Testis (tissue), 2 donors: ENCODE data around the gene TRIM15.

Experiments used
- CTCF ChIP-seq, 3 experiments: fragments of 450-650 bp in 2 of 3; fragments of 200-600 bp in 1 of 3; sonication (generic) in 1 of 3; IDR thresholded peaks; one replicate each; pipeline ENCODE4 v1.5.1; 2016 to 2019; ENCODE audit warnings: antibody characterized with exemption in 3 of 3, mild to moderate bottlenecking in 2 of 3, moderate library complexity in 1 of 3
- POLR2A ChIP-seq: fragments of 450-650 bp; IDR thresholded peaks from one replicate; pipeline ENCODE4 v1.6.1; 2017; ENCODE audit warnings: antibody characterized with exemption, mild to moderate bottlenecking, moderate library complexity

- TF ChIP-seq POLR2A (no peak), CTCF (IDR thresholded peaks at IDR 0.05) (no peak)
Measured at GRCh38 chr6:30185846-30186484, 22.6 kb downstream of the TRIM15 start.
